ENCODE data around the gene RARRES2. TPM values are rescaled to one million over a fixed set of nuclear protein-coding genes. Genes with fewer than 3 reads are reported as not detected.

RARRES2 gene
- total RNA-seq, 4 donors from 2014 or later: 21.5 to 99.9 (median 27.1) TPM

DNA sequence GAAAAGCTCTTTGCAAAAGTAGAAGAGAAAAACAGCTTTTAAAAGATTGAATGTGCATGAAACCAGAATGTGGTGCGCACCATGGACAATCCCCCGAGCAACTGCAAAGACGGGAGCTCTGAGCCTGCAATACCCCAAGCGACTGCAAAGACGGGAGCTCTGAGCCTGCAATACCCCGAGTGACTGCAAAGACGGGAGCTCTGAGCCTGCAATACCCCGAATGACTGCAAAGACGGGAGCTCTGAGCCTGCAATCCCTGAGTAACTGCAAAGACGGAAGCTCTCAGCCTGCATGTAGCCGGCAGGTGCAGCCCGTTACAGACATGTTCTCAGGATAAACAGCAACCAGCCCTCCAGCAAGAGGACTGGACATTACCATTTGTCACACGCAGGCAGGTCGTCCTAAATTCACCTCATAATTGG lies 43.9 kb upstream of the RARRES2 start:
- peaks cover 0 to 37% (median 0%) of the 10 kb centered on the region in 4 donors for H3K4me1 ChIP-seq

GRCh38 chr7:150384406-150385301 lies 43.2 kb upstream of the RARRES2 start:
- H3K36me3 ChIP-seq: no peaks in the 10 kb centered on the region
- H3K9me3 ChIP-seq: no peaks in the 10 kb centered on the region
- DNase-seq: peak in 1 of 3 donors; percentile 42
- peaks cover 0 to 44% (median 0%) of the 10 kb centered on the region in 4 donors for H3K4me1 ChIP-seq
- H3K4me3 ChIP-seq: no peak overlapping the region
- peak overlapping the region in 1 of 4 donors; percentile 66 for H3K27ac ChIP-seq
- no peak for TF ChIP-seq POLR2A (IDR thresholded peaks at IDR 0.05)
- TF ChIP-seq, protein P1, sequence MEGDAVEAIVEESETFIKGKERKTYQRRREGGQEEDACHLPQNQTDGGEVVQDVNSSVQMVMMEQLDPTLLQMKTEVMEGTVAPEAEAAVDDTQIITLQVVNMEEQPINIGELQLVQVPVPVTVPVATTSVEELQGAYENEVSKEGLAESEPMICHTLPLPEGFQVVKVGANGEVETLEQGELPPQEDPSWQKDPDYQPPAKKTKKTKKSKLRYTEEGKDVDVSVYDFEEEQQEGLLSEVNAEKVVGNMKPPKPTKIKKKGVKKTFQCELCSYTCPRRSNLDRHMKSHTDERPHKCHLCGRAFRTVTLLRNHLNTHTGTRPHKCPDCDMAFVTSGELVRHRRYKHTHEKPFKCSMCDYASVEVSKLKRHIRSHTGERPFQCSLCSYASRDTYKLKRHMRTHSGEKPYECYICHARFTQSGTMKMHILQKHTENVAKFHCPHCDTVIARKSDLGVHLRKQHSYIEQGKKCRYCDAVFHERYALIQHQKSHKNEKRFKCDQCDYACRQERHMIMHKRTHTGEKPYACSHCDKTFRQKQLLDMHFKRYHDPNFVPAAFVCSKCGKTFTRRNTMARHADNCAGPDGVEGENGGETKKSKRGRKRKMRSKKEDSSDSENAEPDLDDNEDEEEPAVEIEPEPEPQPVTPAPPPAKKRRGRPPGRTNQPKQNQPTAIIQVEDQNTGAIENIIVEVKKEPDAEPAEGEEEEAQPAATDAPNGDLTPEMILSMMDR (IDR thresholded peaks at IDR 0.05): no peak
- no peaks in the 10 kb centered on the region for H3K27me3 ChIP-seq

More for the DNA sequence above, 43.9 kb upstream of the RARRES2 start:
- Histone ChIP-seq H3K27me3 (no peaks in the 10 kb centered on the region), H3K4me3 (no peak overlapping the region), H3K27ac (no peak overlapping the region), H3K9me3 (no peaks in the 10 kb centered on the region), H3K36me3 (no peaks in the 10 kb centered on the region)
- TF ChIP-seq POLR2A (IDR thresholded peaks at IDR 0.05): no peak
- TF ChIP-seq, protein P1 (IDR thresholded peaks at IDR 0.05): no peak
- DNase-seq: peak in 1 of 3 donors; percentile 44

DNA sequence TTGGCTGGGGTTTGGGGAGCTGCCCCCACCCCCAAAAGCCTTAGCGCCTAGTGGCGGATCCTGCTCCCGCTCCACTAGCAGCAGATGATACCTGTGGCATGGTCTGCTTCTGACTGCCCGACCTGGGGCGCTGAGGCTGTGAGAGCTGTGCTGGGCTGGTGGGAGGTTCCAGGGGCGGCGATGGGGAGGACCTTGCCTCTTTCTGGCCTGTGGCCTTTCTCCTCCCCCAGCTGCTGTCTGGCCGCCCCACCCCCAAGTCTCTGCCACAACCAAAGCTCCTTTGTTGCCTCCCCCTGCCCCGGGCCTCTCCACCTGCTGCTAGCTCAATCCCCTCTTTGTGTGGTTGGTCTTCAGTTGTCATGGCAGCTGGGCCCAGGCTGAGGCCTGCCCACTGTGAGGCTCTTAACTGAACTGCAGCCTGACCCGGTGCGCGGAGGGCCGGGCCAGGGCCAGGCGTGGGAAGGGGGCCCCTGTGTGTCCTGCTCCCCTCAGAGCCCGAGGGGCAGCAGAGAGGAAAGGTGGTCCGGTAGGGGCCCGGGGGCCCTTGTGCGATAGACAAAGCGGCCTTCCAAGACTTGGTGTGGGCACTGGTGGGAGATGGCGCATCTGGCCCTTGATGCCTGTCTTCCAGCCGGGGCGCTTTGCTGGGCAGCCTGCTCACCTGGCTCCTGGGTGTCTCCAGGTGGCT lies 42.4 kb upstream of the RARRES2 start:
- H3K36me3 ChIP-seq: no peaks in the 10 kb centered on the region
- H3K27me3 ChIP-seq: no peaks in the 10 kb centered on the region
- H3K4me1 ChIP-seq: peaks cover 0 to 46% (median 0%) of the 10 kb centered on the region in 4 donors
- peak in 2 of 3 donors; percentile 74 for DNase-seq
- TF ChIP-seq, protein P1 (IDR thresholded peaks at IDR 0.05): peak in 1 of 6 experiments; percentile 8
- peak in 1 of 2 donors; percentile 41 for TF ChIP-seq POLR2A (IDR thresholded peaks at IDR 0.05)
- no peaks in the 10 kb centered on the region for H3K9me3 ChIP-seq
- H3K4me3 ChIP-seq: no peak overlapping the region
- H3K27ac ChIP-seq: peak overlapping the region in 1 of 4 donors; percentile 66

GRCh38 chr7:150382844-150383225 lies 41.4 kb upstream of the RARRES2 start:
- no peaks in the 10 kb centered on the region for H3K36me3 ChIP-seq
- no peaks in the 10 kb centered on the region for H3K27me3 ChIP-seq
- no peaks in the 10 kb centered on the region for H3K9me3 ChIP-seq
- H3K4me1 ChIP-seq: peaks cover 0 to 52% (median 0%) of the 10 kb centered on the region in 4 donors
- no peak for DNase-seq
- TF ChIP-seq, protein P1 (IDR thresholded peaks at IDR 0.05): no peak
- TF ChIP-seq POLR2A (IDR thresholded peaks at IDR 0.05): no peak
- no peak overlapping the region for H3K4me3 ChIP-seq
- peak overlapping the region in 1 of 4 donors; percentile 51 for H3K27ac ChIP-seq

DNA sequence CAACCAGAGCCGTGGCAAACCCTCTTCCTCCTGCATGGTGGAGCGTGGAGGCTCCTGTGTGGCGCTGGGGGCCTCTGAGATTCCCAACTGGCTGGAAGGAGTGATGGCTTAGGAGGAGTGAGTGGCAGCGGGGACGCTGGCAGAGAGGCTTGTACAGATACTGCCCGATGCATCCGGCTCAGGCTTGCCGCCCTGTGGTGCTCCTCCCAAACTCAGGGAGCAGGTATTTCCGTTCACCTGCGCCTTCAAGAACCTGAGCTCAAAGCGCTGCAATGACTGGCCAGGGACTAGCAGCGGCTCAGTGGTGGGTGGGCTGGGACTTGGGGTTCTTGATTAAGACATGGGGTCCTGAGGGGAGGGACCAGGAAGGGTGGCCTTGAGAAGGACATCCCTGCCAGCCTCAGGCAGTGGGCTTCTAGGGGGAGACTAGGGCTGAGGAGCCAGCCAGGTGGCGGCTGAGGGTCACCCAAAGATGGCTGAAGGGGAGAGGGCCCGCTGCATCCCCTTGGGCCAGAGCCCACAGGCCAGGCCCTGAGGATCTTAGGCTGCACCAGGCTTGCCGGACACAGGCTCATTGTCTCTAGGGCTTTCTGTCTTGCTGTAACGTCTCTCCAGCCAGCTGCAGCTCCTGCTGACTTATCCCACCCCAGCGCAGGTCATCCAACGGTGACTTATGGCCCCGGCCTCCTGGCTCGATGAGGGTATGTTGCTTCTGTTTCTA lies 40.9 kb upstream of the RARRES2 start:
- Histone ChIP-seq H3K27ac (peak overlapping the region in 1 of 4 donors; percentile 51), H3K4me1 (peaks cover 0 to 57% (median 1%) of the 10 kb centered on the region in 4 donors), H3K36me3 (no peaks in the 10 kb centered on the region), H3K4me3 (no peak overlapping the region), H3K27me3 (no peaks in the 10 kb centered on the region), H3K9me3 (no peaks in the 10 kb centered on the region)
- DNase-seq: peak in 1 of 3 donors; percentile 54
- TF ChIP-seq, protein P1 (IDR thresholded peaks at IDR 0.05): peak in 1 of 6 experiments; percentile 12
- TF ChIP-seq POLR2A (IDR thresholded peaks at IDR 0.05): no peak

Data from Peyer's patch (tissue), 4 donors.